IPS DF 4.7 (cell line): ENCODE measurements around the gene ARHGEF37.
A peak's percentile ranks its signal among the peaks of the same experiment; 100 is the strongest.
"Not testable (repeated sequence)": the region's sequence is repeated elsewhere in the genome, so short reads cannot be mapped to it uniquely, and the experiment has no call there.

Experiments used
- DNase-seq: peaks from one replicate; pipeline ENCODE4 v3.0.0-alpha.2; 2013; ENCODE audit warnings: low spot score; ENCODE audit errors: extremely low read depth

Gene ARHGEF37

GRCh38 chr5:149646564-149646963, 65.3 kb downstream of the ARHGEF37 start:
- DNase-seq, result no peak

GRCh38 chr5:149647334-149647733, 66.0 kb downstream of the ARHGEF37 start:
- no peak for DNase-seq

- not testable (repeated sequence) for DNase-seq
Measured at GRCh38 chr5:149648464-149649393, 67.4 kb downstream of the ARHGEF37 start.

GRCh38 chr5:149649730-149650129, 68.4 kb downstream of the ARHGEF37 start:
- DNase-seq, result not testable (repeated sequence)

GRCh38 chr5:149651686-149652085, 70.4 kb downstream of the ARHGEF37 start:
- no peak for DNase-seq

- no peak for DNase-seq
Measured at GRCh38 chr5:149652697-149653096, 71.4 kb downstream of the ARHGEF37 start.

GRCh38 chr5:149654231-149654630, 72.9 kb downstream of the ARHGEF37 start:
- DNase-seq, result no peak

- DNase-seq, result no peak
Measured at GRCh38 chr5:149654883-149655505, 73.7 kb downstream of the ARHGEF37 start.

- DNase-seq, result no peak
Measured at GRCh38 chr5:149656576-149657182, 75.4 kb downstream of the ARHGEF37 start.

- DNase-seq, result no peak
Measured at GRCh38 chr5:149657324-149657723, 76.0 kb downstream of the ARHGEF37 start.

GRCh38 chr5:149658299-149658698, 77.0 kb downstream of the ARHGEF37 start:
- DNase-seq, result no peak

GRCh38 chr5:149664083-149664482, 82.8 kb downstream of the ARHGEF37 start:
- DNase-seq, result no peak

- no peak for DNase-seq
Measured at GRCh38 chr5:149664666-149665415, 83.5 kb downstream of the ARHGEF37 start.

GRCh38 chr5:149665416-149666175, 84.3 kb downstream of the ARHGEF37 start:
- no peak for DNase-seq

- no peak for DNase-seq
Measured at GRCh38 chr5:149666212-149666852, 85.0 kb downstream of the ARHGEF37 start.

- DNase-seq, result peak; percentile 36
Measured at GRCh38 chr5:149667084-149667828, 86.0 kb downstream of the ARHGEF37 start.

- no peak for DNase-seq
Measured at GRCh38 chr5:149667829-149668330, 86.6 kb downstream of the ARHGEF37 start.

GRCh38 chr5:149669273-149669672, 88.0 kb downstream of the ARHGEF37 start:
- DNase-seq, result not testable (repeated sequence)

GRCh38 chr5:149671544-149671943, 90.2 kb downstream of the ARHGEF37 start:
- DNase-seq, result no peak
